ENCODE data around the gene ISOC1.

DNA sequence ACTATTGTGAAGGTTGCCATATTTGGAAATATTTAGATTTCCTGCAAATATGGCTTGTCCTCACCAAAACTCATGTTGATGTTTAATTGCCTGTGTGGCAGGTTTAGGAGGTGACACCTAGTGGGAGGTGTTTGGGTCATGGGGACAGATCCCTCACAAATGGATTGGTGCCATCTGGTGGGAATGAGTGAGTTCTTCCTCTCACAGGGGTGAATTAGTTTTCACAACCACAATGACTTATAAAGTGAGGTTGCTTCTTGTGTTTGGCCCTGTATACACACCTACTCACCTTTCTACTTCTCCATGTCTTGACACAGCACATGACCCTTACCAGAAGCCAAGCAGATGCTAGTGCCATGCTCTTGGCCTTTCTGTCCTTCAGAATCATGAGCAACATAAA lies 41.1 kb downstream of the ISOC1 start:
- no peak for TF ChIP-seq EZH2 (IDR thresholded peaks at IDR 0.05; ENCODE audit: borderline replicate concordance, insufficient read depth, low read depth, low read length, poor library complexity, severe bottlenecking)
- TF ChIP-seq, protein P1, sequence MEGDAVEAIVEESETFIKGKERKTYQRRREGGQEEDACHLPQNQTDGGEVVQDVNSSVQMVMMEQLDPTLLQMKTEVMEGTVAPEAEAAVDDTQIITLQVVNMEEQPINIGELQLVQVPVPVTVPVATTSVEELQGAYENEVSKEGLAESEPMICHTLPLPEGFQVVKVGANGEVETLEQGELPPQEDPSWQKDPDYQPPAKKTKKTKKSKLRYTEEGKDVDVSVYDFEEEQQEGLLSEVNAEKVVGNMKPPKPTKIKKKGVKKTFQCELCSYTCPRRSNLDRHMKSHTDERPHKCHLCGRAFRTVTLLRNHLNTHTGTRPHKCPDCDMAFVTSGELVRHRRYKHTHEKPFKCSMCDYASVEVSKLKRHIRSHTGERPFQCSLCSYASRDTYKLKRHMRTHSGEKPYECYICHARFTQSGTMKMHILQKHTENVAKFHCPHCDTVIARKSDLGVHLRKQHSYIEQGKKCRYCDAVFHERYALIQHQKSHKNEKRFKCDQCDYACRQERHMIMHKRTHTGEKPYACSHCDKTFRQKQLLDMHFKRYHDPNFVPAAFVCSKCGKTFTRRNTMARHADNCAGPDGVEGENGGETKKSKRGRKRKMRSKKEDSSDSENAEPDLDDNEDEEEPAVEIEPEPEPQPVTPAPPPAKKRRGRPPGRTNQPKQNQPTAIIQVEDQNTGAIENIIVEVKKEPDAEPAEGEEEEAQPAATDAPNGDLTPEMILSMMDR (IDR thresholded peaks at IDR 0.05): no peak
